ENCODE measurements around the gene NT5DC1.

NT5DC1 gene

GRCh38 chr6:116170358-116171057 is 69.9 kb downstream of the NT5DC1 start (continued):
- TF ChIP-seq, protein P1, sequence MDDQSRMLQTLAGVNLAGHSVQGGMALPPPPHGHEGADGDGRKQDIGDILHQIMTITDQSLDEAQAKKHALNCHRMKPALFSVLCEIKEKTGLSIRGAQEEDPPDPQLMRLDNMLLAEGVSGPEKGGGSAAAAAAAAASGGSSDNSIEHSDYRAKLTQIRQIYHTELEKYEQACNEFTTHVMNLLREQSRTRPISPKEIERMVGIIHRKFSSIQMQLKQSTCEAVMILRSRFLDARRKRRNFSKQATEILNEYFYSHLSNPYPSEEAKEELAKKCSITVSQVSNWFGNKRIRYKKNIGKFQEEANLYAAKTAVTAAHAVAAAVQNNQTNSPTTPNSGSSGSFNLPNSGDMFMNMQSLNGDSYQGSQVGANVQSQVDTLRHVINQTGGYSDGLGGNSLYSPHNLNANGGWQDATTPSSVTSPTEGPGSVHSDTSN (CRISPR knock-in tag; IDR thresholded peaks at IDR 0.05): no peak
- TF ChIP-seq ZNF391 (tag by site-specific recombination; IDR thresholded peaks at IDR 0.05; ENCODE audit: borderline replicate concordance, low read depth) (no peak), ZBTB48 (tag by site-specific recombination; IDR thresholded peaks at IDR 0.05) (no peak), SCRT2 (tag by site-specific recombination; IDR thresholded peaks at IDR 0.05) (no peak), ZNF555 (tag by site-specific recombination; conservative IDR thresholded peaks at IDR 0.05) (no peak), ZNF624 (tag by site-specific recombination; IDR thresholded peaks at IDR 0.05) (no peak), ZBTB11 (tag by site-specific recombination; conservative IDR thresholded peaks at IDR 0.05; ENCODE audit: low read depth) (no peak), SP2 (tag by site-specific recombination; IDR thresholded peaks at IDR 0.05) (no peak), SETDB1 (IDR thresholded peaks at IDR 0.05; ENCODE audit: insufficient read length, low read length) (no peak), ZNF645 (tag by site-specific recombination; IDR thresholded peaks at IDR 0.05) (no peak), ZNF692 (tag by site-specific recombination; IDR thresholded peaks at IDR 0.05) (no peak), ZNF514 (tag by site-specific recombination; IDR thresholded peaks at IDR 0.05) (no peak), ZNF362 (tag by site-specific recombination; IDR thresholded peaks at IDR 0.05) (no peak)

DNA sequence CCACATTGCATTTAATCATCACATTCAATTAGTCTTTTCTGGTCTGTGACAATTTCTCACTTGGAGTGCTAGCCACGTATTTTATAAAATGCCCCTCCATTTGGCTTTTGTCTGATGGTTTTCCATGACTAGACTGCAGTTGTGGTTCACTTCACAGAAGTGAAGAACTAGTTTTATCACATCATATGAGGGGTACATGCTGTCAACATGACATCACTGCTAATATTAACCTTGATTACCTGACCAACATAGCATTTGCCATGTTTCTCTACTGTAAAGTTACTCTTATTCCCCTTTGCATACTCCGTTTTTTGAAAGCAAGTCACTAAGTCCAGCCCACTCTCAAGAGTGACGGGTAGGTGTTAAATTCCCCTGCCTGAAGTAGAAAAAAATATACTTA is 73.3 kb downstream of the NT5DC1 start:
- Histone ChIP-seq H3K4me3 (ENCODE audit: low read depth, low read length) (no peak overlapping the region), H3K36me3 (ENCODE audit: control insufficient read depth in 2 of 2, insufficient read depth in 1 of 2, low read length in 2 of 2) (no peaks in the 10 kb centered on the region), H3K27ac (ENCODE audit: extremely low read depth, low read depth, low read length) (no peak overlapping the region), H3K4me1 (ENCODE audit: control insufficient read depth, insufficient read depth, low read length) (no peaks in the 10 kb centered on the region), H3K9me3 (ENCODE audit: control insufficient read depth, insufficient read depth, low read depth, low read length) (no peaks in the 10 kb centered on the region)
- POLR2A ChIA-PET: no interaction called here
- CTCF ChIA-PET: no interaction called here
- TF ChIP-seq KLF7 (tag by site-specific recombination; IDR thresholded peaks at IDR 0.05; ENCODE audit: borderline replicate concordance) (no peak), ZNF843 (tag by site-specific recombination; IDR thresholded peaks at IDR 0.05) (no peak), ZNF654 (tag by site-specific recombination; IDR thresholded peaks at IDR 0.05; ENCODE audit: low read depth) (no peak), ZNF426 (tag by site-specific recombination; IDR thresholded peaks at IDR 0.05) (no peak), ZBTB10 (tag by site-specific recombination; IDR thresholded peaks at IDR 0.05) (no peak), PRDM10 (tag by site-specific recombination; IDR thresholded peaks at IDR 0.05) (no peak)
